ENCODE results near the gene MBNL1.

The MBNL1 gene

DNA sequence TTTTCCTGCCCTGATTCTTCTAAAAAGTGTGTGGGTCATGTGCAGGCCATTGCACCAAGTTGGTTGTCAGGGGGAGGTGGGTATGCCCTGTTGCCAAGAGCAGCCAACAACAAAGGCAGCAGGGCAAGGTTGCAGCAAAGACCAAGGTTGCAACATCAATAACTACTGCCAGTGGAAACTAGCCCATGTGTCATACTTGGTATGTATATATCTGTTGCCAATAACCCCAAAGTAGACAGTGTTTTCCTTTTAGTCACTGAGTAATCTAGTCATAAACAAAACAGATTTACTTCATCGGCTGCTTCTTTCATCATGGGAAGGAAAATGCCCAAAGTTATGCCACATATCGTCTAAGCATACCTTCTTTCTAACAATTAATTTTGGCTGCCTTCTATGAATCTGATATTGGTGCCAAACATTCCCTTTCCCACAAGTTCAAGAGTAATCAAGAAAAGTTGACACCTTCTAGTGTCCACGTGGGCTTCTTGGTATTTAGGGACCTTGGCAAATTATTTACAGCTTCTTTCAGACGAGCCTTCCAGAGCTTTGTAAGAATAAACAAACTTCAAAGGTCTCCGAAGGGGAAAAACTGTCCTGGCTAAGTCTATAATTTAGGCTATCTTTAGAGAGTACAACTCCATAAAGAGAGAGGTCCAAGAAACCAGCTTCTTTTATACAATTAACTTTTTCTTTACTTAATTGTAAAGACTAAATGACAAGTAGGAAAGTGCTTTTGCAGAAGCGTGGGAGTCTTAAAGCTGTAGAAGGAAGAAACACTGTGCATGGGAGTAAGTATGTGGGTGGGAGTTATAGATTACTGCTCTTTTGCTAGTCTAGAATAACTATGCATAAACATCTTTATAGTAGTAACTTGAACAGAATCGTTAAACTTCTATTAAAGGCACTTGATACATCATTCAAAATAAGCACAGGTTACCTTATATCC lies 10.0 kb upstream of the MBNL1 start:
- FAIRE-seq, result no peak
- no peak for DNase-seq (ENCODE audit: insufficient read length, low spot score)
- TF ChIP-seq, protein P1, sequence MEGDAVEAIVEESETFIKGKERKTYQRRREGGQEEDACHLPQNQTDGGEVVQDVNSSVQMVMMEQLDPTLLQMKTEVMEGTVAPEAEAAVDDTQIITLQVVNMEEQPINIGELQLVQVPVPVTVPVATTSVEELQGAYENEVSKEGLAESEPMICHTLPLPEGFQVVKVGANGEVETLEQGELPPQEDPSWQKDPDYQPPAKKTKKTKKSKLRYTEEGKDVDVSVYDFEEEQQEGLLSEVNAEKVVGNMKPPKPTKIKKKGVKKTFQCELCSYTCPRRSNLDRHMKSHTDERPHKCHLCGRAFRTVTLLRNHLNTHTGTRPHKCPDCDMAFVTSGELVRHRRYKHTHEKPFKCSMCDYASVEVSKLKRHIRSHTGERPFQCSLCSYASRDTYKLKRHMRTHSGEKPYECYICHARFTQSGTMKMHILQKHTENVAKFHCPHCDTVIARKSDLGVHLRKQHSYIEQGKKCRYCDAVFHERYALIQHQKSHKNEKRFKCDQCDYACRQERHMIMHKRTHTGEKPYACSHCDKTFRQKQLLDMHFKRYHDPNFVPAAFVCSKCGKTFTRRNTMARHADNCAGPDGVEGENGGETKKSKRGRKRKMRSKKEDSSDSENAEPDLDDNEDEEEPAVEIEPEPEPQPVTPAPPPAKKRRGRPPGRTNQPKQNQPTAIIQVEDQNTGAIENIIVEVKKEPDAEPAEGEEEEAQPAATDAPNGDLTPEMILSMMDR (IDR thresholded peaks at IDR 0.05; ENCODE audit: insufficient read depth, missing control alignments), result no peak

DNA sequence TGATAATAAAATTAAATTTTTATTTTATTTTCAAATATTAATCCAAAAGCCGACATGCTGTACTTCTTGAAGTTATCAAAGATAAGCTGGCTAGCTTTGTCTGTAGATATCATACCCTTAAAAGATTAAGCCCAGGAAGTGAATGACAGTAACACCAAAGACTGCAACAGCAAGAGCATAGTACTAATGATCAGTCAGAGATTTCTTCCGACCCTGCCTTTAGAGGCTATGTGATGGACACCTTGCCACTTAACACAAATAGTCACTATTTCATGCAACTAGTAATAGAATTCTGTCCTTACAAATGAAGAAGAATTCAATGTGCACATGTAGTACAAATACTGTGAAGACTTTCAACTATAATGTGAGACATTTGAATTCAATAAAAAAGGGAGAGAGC lies 9.3 kb upstream of the MBNL1 start:
- TF ChIP-seq, protein P1 (IDR thresholded peaks at IDR 0.05; ENCODE audit: insufficient read depth, missing control alignments), result no peak
- DNase-seq (ENCODE audit: insufficient read length, low spot score) (no peak), FAIRE-seq (no peak)

GRCh38 chr3:152260026-152260425 lies 8.7 kb upstream of the MBNL1 start:
- TF ChIP-seq, protein P1 (IDR thresholded peaks at IDR 0.05; ENCODE audit: insufficient read depth, missing control alignments), result no peak
- FAIRE-seq (no peak), DNase-seq (ENCODE audit: insufficient read length, low spot score) (no peak)

DNA sequence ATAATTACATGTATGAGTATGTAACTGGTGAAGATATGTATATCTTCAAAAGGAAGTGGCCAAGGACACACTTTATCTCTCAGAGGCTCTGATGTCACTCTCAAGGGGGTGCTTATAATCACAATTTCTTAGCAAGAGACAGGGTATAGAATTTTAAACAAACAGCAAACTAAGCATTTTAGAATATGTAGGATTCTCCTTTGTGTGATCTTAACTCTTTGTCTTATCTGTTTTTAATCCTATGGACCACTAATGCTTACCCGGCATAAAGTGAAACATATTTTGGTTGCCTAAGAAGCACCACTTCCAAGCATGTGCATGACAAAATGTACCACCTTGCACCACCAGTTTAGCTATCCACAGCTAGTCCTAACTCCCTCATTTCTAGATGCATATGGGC lies 8.2 kb upstream of the MBNL1 start:
- TF ChIP-seq, protein P1 (IDR thresholded peaks at IDR 0.05; ENCODE audit: insufficient read depth, missing control alignments), result no peak
- FAIRE-seq, result no peak
- no peak for DNase-seq (ENCODE audit: insufficient read length, low spot score)

DNA sequence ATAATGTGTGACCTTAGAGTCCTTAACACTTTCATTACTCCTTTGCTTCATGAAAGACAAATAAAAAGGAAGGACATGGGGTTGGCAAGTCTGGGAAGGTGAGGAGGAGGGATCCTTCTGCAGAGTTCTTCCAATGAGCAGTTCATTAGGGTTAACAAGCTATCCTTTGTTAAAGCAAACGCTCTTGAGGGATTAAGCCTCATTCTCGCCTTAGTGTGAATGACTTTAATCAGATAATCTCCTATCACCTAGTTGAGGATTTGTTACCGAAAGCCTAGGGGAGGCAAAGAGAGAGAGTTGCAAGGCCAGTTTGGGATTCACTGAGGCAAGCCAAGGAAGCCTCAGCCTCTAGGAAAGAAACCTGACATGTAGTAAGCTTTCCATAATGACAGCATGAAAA lies 7.4 kb upstream of the MBNL1 start:
- TF ChIP-seq, protein P1 (IDR thresholded peaks at IDR 0.05; ENCODE audit: insufficient read depth, missing control alignments), result no peak
- FAIRE-seq (no peak), DNase-seq (ENCODE audit: insufficient read length, low spot score) (no peak)

- TF ChIP-seq, protein P1 (IDR thresholded peaks at IDR 0.05; ENCODE audit: insufficient read depth, missing control alignments), result no peak
- DNase-seq (ENCODE audit: insufficient read length, low spot score) (no peak), FAIRE-seq (no peak)
Observed at GRCh38 chr3:152263711-152264110, 5.0 kb upstream of the MBNL1 start.

GRCh38 chr3:152264378-152264777 lies 4.4 kb upstream of the MBNL1 start:
- DNase-seq (ENCODE audit: insufficient read length, low spot score) (no peak), FAIRE-seq (no peak)
- TF ChIP-seq, protein P1 (IDR thresholded peaks at IDR 0.05; ENCODE audit: insufficient read depth, missing control alignments), result no peak
